ENCODE measurements around the gene GALNT14.
"Not testable (repeated sequence)": the region's sequence is repeated elsewhere in the genome, so short reads cannot be mapped to it uniquely, and the experiment has no call there.

GALNT14 gene

DNA sequence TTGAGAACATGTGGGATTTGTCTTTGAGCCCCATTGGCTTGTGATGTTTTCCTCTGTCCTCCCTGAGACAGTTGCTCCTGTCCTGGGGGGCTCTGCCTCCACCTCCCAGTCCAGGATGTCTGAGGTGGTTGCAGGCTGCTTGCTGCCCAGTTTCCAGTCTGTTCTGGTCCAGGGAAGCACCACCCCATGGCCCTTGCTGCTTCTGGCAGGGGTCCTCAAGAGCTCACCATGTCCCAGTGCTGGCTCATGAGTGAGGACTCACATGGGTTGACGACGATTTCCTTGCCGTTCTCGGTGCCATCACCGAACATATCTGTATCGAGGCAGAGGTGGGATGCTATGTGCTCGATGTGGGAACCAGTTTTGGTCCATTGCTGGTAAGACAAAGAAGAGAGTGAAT, 227.6 kb downstream of the GALNT14 start:
- ATAC-seq (replicated peaks) (no peak), DNase-seq (no peak)
- Mint-ChIP-seq H3K4me3 (no peak overlapping the region), H3K36me3 (ENCODE audit: insufficient read depth) (no peaks in the 10 kb centered on the region), H3K27me3 (peaks cover 4 to 27% of the 10 kb centered on the region in 2 donors), H3K9me3 (no peaks in the 10 kb centered on the region), H3K4me1 (ENCODE audit: low read depth in 2 of 2) (peaks cover 0 to 2% of the 10 kb centered on the region in 2 donors), H3K27ac (no peak overlapping the region)

DNA sequence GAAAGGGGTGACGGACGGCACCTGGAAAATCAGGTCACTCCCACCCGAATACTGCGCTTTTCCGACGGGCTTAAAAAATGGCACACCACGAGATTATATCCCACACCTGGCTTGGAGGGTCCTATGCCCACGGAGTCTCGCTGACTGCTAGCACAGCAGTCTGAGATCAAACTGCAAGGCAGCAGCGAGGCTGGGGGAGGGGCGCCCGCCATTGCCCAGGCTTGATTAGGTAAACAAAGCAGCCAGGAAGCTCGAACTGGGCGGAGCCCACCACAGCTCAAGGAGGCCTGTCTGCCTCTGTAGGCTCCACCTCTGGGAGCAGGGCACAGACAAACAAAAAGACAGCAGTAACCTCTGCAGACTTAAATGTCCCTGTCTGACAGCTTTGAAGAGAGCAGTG, 233.8 kb downstream of the GALNT14 start:
- not testable (repeated sequence) for H3K9me3 Mint-ChIP-seq; ATAC-seq (replicated peaks); DNase-seq; H3K27ac Mint-ChIP-seq; H3K36me3 Mint-ChIP-seq (ENCODE audit: insufficient read depth); H3K4me1 Mint-ChIP-seq (ENCODE audit: low read depth in 2 of 2); H3K4me3 Mint-ChIP-seq
- peaks cover 26 to 36% of the 10 kb centered on the region in 2 donors for H3K27me3 Mint-ChIP-seq

DNA sequence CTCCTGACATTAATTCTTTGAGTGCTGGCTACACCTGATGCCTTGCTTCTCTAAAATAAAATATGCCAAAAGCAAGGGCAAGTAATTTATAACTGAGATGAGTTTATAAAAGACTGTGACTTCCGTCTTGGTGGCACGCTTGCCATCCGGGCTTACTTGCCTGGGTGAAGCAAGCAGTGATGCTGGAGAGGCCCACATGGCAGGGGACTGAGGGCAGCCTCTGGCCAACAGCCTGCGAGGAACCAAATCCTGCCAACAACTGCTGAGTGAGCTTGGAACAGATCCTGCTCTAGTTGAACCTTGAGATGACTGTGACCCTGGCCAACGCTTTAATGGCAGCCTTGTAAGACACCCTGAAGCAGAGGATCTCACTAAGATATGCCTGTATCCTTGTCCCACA, 234.9 kb downstream of the GALNT14 start:
- Mint-ChIP-seq H3K36me3 (ENCODE audit: insufficient read depth) (no peaks in the 10 kb centered on the region), H3K9me3 (no peaks in the 10 kb centered on the region), H3K4me1 (ENCODE audit: low read depth in 2 of 2) (no peaks in the 10 kb centered on the region), H3K4me3 (no peak overlapping the region), H3K27ac (no peak overlapping the region), H3K27me3 (peaks cover 28 to 47% of the 10 kb centered on the region in 2 donors)
- no peak for ATAC-seq (replicated peaks)
- no peak for DNase-seq

DNA sequence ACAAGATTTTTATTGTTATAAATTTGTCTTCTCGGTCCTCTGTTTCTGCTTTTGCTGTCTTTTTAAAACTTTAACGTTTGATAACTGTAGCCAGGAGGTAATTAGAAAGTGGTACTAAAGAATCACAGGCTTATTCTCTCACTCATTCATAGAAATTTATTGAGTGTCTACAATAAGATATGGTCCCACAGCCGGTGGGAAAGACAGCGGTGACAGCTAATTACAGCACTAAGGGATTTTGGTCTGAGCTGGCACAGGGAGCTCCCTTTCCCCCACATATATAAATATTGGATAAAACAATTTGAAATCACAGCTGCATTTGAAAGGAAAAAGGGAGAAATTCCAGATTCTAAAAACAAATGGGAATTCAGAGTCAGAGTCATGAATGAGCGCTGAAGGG, 237.9 kb downstream of the GALNT14 start:
- H3K36me3 Mint-ChIP-seq (ENCODE audit: insufficient read depth), result no peaks in the 10 kb centered on the region
- DNase-seq, result no peak

DNA sequence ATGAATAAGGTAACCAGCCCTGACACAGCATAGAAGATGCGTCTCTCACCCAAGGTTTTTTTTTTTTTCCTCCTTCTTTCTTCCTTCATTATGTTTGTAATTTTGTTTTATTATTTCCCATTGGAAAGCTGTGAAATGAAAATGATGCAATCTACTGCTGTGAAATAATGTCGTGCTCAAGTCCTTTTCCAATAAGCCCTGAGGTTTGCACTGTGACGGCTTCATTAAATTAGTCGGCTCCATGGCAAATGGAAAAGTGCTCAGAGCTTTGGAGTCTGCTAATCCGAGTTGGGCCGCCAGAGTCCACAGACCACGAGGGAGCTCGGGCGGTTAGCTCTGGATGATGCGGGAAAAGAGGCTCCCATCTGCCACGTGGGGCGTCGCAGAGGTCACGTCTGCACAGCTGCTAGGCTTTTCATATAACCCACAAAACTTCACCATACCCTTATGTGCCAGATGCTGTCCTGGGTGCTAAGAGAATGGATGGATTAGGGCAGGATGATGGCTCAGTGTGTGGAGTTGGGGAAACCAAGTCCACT, 238.7 kb downstream of the GALNT14 start:
- no peaks in the 10 kb centered on the region for H3K36me3 Mint-ChIP-seq (ENCODE audit: insufficient read depth)
- DNase-seq (no peak), ATAC-seq (replicated peaks) (no peak)
- H3K9me3 Mint-ChIP-seq, result no peaks in the 10 kb centered on the region
- no peaks in the 10 kb centered on the region for H3K4me1 Mint-ChIP-seq (ENCODE audit: low read depth in 2 of 2)
- no peak overlapping the region for H3K27ac Mint-ChIP-seq
- no peak overlapping the region for H3K4me3 Mint-ChIP-seq
- peaks cover 47 to 69% of the 10 kb centered on the region in 2 donors for H3K27me3 Mint-ChIP-seq

More for the DNA sequence above, 237.9 kb downstream of the GALNT14 start:
- Mint-ChIP-seq H3K4me3 (no peak overlapping the region), H3K9me3 (no peaks in the 10 kb centered on the region), H3K4me1 (ENCODE audit: low read depth in 2 of 2) (no peaks in the 10 kb centered on the region), H3K27me3 (peaks cover 41 to 61% of the 10 kb centered on the region in 2 donors), H3K27ac (no peak overlapping the region)
- no peak for ATAC-seq (replicated peaks)

DNA sequence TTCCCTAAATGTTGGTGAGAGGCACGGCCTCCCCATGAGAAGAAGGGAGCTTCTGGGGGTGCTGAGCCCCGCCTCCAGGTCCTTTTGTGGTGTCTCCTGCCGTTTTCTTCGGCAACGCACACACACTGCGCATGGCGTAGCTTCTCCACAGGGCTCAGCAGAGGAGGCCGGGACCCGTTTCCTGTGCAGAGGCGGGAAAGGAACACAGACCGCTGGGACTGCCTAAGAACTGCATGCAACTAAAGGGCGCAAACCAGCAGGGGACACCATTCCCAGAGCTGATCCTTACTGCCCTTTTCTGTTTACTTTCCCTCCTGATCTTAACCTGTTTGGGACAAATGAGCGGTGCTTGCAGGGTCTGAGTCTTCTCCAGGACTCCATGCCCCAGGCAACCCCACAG, 240.7 kb downstream of the GALNT14 start:
- Mint-ChIP-seq H3K36me3 (ENCODE audit: insufficient read depth) (no peaks in the 10 kb centered on the region), H3K4me1 (ENCODE audit: low read depth in 2 of 2) (no peaks in the 10 kb centered on the region), H3K27ac (no peak overlapping the region), H3K27me3 (peaks cover 38 to 54% of the 10 kb centered on the region in 2 donors), H3K9me3 (no peaks in the 10 kb centered on the region), H3K4me3 (no peak overlapping the region)
- ATAC-seq (replicated peaks) (no peak), DNase-seq (no peak)

DNA sequence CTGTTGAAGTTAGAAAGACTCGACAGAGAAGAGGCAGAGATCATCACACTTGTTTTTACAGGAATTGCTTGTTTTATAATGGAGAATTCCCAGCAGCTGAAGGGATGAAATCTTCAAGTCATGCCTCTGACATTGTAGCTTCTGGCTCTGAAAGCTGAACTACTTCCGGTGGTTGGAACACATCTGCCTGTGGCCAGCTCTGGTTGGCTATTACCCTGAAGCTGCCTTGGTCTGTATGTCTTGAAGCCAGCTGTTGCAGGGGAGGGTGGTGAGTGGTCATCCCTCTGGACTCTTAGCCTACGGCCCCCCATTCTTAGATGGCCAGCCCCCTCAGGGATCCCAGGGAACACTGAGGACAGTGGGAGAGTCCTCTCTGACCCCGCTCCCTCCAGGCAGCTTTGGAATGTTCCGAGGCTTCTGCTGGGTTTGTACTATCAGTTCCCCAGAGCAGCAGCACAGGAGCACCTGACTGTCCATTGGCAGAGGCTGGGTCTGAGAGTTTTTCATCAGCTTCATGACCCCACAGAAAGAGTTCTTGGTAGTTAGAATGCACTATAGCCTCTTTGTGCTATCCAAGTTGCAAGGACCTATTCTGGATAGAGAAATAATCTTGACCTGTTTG, 243.6 kb downstream of the GALNT14 start:
- Mint-ChIP-seq H3K36me3 (ENCODE audit: insufficient read depth) (no peaks in the 10 kb centered on the region), H3K27me3 (peaks cover 40 to 54% of the 10 kb centered on the region in 2 donors), H3K9me3 (no peaks in the 10 kb centered on the region), H3K4me3 (no peak overlapping the region), H3K27ac (no peak overlapping the region), H3K4me1 (ENCODE audit: low read depth in 2 of 2) (no peaks in the 10 kb centered on the region)
- ATAC-seq (replicated peaks) (no peak), DNase-seq (no peak)

DNA sequence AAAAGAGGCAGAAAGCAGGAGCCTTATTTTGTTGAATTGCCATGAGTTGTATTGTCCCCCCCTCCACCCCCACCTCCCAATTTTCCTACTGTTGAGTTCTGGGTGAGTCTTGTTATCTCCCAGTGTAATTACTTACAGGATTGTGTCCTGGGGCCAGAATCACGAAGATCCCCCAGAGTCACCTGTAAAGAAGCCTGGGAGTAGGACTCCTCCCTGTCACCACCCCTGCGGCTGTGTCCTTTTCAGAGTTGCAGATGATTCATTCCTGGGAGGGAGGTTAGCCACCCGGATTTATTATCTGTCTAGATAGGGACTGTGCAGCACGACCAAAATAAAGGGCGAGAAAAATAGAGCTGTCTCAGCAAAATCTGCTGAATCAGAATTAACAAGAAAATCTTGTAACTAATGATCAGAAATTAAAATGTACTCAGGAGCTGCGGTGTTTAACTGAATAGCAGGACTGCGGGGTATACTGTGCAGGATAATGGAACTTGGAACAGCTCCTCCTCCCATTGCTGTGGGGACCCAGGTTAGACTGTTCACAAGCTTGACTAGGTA, 249.3 kb downstream of the GALNT14 start:
- H3K36me3 Mint-ChIP-seq (ENCODE audit: insufficient read depth), result no peaks in the 10 kb centered on the region
- H3K27ac Mint-ChIP-seq, result no peak overlapping the region
- no peaks in the 10 kb centered on the region for H3K4me1 Mint-ChIP-seq (ENCODE audit: low read depth in 2 of 2)
- H3K27me3 Mint-ChIP-seq, result peaks cover 45 to 62% of the 10 kb centered on the region in 2 donors
- DNase-seq (no peak), ATAC-seq (replicated peaks) (no peak)
- no peaks in the 10 kb centered on the region for H3K9me3 Mint-ChIP-seq
- no peak overlapping the region for H3K4me3 Mint-ChIP-seq

DNA sequence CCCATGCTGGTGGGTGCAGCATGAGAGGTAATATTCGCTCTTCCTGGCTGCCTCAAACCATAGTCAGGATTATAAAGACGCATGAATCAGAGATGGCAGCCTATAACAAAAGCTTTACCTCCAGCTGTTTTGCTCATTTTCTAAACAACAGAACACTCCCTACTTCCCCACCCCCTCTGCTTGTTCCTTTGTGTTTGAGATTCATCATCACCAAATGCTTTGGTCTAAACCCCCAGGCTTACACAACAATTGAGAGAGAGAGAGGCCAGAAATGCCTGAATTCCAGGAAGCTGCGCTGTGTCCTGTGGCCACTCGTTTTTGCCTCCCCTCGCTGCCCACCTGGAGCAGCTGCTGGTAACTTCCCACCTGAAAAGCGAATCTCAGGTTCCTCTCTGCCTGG, 252.2 kb downstream of the GALNT14 start:
- H3K27me3 Mint-ChIP-seq, result peaks cover 53 to 69% of the 10 kb centered on the region in 2 donors
- no peaks in the 10 kb centered on the region for H3K9me3 Mint-ChIP-seq

DNA sequence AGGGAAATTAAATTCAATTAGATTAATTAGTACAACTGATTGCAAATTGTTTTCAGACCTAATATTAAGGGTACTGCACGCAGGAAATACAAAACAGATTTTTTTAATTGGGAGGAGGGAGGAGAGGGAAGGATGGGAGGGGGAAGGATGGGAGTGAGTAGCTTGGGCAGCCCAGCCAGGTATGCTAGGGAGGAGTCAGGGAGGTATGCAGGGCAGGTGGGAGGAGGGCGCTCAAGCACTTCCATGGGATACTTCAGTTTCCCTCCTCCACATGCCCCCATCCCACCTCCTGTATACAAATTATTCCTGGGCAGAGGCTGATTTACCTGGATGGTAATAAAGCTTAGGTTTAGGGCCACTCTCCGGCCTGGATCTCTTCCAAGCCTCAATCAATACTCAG, 254.4 kb downstream of the GALNT14 start:
- no peak overlapping the region for H3K27ac Mint-ChIP-seq
- no peaks in the 10 kb centered on the region for H3K4me1 Mint-ChIP-seq (ENCODE audit: low read depth in 2 of 2)
- no peak overlapping the region for H3K4me3 Mint-ChIP-seq
- no peaks in the 10 kb centered on the region for H3K9me3 Mint-ChIP-seq
- ATAC-seq (replicated peaks), result no peak
- no peak for DNase-seq
- peaks cover 51 to 56% of the 10 kb centered on the region in 2 donors for H3K27me3 Mint-ChIP-seq
- H3K36me3 Mint-ChIP-seq (ENCODE audit: insufficient read depth), result no peaks in the 10 kb centered on the region

More for the DNA sequence above, 252.2 kb downstream of the GALNT14 start:
- no peak overlapping the region for H3K27ac Mint-ChIP-seq
- H3K36me3 Mint-ChIP-seq (ENCODE audit: insufficient read depth), result no peaks in the 10 kb centered on the region
- H3K4me3 Mint-ChIP-seq, result no peak overlapping the region
- DNase-seq, result no peak
- no peaks in the 10 kb centered on the region for H3K4me1 Mint-ChIP-seq (ENCODE audit: low read depth in 2 of 2)
- no peak for ATAC-seq (replicated peaks)

DNA sequence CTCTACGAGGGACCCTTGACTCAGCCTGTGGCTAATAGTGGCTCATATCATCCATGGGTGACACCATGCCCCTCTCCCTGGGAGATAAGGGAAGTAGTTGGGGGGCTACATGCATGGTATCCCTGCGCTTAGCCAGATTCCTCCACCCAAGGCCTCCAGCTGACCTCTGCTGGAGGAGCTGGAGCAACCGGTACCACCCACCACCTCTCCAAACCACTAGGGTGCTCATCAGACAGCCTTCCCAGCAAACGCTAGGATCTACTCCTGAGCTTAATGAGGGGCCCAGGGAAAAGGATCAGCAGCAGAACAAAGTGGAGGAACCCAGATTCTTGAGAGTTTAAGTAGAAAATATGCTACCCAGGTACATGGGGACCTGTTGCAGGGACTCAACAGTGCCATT, 255.1 kb downstream of the GALNT14 start:
- Mint-ChIP-seq H3K27me3 (peaks cover 51 to 53% of the 10 kb centered on the region in 2 donors), H3K4me3 (no peak overlapping the region), H3K9me3 (no peaks in the 10 kb centered on the region), H3K27ac (no peak overlapping the region), H3K36me3 (ENCODE audit: insufficient read depth) (no peaks in the 10 kb centered on the region), H3K4me1 (ENCODE audit: low read depth in 2 of 2) (no peaks in the 10 kb centered on the region)
- no peak for DNase-seq
- no peak for ATAC-seq (replicated peaks)

DNA sequence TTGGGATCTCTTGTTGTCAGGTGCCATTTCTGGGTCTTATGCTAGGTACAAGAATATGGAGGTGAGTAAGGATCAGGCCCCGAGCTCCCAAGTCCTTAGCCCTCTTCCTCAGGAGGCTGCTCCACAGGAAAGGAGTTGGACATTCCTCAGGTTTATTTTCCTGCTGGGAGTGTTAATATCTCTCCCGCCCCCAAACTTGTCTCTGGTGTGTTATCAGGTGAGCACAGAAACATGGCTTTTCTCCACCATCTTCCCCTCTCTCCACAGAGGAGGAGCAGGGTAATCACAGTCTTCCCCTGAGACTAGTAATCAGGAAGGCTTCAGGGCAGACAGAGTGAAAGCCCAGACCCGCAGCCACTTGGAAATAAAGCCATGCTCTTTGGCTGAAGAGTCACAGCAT, 257.7 kb downstream of the GALNT14 start:
- Mint-ChIP-seq H3K4me1 (ENCODE audit: low read depth in 2 of 2) (no peaks in the 10 kb centered on the region), H3K9me3 (peaks cover 0 to under 1% of the 10 kb centered on the region in 2 donors), H3K27ac (no peak overlapping the region), H3K36me3 (ENCODE audit: insufficient read depth) (no peaks in the 10 kb centered on the region), H3K27me3 (peaks cover 42 to 49% of the 10 kb centered on the region in 2 donors), H3K4me3 (no peak overlapping the region)
- ATAC-seq (replicated peaks) (no peak), DNase-seq (no peak)

DNA sequence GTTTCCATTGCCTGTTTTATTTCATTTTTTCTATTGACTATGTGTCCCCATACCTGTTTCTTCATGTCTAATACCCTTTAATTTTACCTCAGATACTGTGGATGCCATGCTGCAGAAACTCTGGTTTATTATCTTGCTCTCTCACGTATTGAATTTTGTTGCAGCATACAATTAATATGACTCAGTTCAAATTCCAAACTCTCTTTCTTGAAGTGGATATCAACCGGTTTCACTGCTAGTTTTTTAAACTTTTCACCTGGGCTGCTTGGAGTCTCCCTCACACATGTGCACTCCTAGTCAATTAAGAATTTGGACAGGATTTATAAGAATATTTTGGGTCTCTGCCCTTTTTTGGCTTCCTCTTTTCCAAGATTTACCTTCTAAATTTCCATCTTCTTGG, 260.4 kb downstream of the GALNT14 start:
- Mint-ChIP-seq H3K36me3 (ENCODE audit: insufficient read depth) (no peaks in the 10 kb centered on the region), H3K27ac (no peak overlapping the region), H3K4me1 (ENCODE audit: low read depth in 2 of 2) (no peaks in the 10 kb centered on the region)

DNA sequence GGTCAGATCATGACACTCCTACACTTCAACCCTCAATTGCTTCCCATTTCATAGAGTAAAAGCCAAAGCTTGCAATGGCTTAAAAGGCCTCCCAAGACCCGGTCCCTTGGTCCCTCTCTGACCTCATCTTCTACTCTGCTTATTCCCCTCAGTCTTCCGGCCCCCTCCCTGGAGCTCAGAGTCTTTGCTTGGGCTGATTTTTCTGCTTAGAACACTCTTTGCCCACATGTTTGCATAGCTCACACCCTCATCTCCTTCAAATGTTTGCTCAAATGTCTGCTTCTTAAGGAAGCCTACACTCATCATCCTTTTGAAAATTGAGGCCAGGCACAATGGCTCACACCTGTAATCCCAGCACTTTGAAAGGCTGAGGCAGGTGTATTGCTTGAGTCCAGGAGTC, 265.4 kb downstream of the GALNT14 start:
- no peaks in the 10 kb centered on the region for H3K4me1 Mint-ChIP-seq (ENCODE audit: low read depth in 2 of 2)
- no peak overlapping the region for H3K4me3 Mint-ChIP-seq
- H3K9me3 Mint-ChIP-seq, result peaks cover 0 to 7% of the 10 kb centered on the region in 2 donors
- DNase-seq, result no peak
- H3K27ac Mint-ChIP-seq, result no peak overlapping the region
- ATAC-seq (replicated peaks), result no peak
- peaks cover 33 to 36% of the 10 kb centered on the region in 2 donors for H3K27me3 Mint-ChIP-seq
- H3K36me3 Mint-ChIP-seq (ENCODE audit: insufficient read depth), result no peaks in the 10 kb centered on the region

More for the DNA sequence above, 260.4 kb downstream of the GALNT14 start:
- H3K4me3 Mint-ChIP-seq, result no peak overlapping the region
- H3K9me3 Mint-ChIP-seq, result peaks cover 0 to 7% of the 10 kb centered on the region in 2 donors
- no peak for ATAC-seq (replicated peaks)
- no peak for DNase-seq
- H3K27me3 Mint-ChIP-seq, result peaks cover 42 to 44% of the 10 kb centered on the region in 2 donors
